ENCODE measurements around the gene PPP3R1.

PPP3R1 gene

GRCh38 chr2:68256093-68256450 is 3.7 kb upstream of the PPP3R1 start:
- no peak for DNase-seq

GRCh38 chr2:68253219-68254068 is 1.1 kb upstream of the PPP3R1 start:
- peak; percentile 52 for DNase-seq

- peak; percentile 40 for DNase-seq
Measured at GRCh38 chr2:68251855-68252399, 405 bp downstream of the PPP3R1 start.

GRCh38 chr2:68251187-68251854 is 1.0 kb downstream of the PPP3R1 start:
- DNase-seq = peak; percentile 82

GRCh38 chr2:68250652-68251186 is 1.6 kb downstream of the PPP3R1 start:
- DNase-seq = no peak

GRCh38 chr2:68250196-68250595 is 2.1 kb downstream of the PPP3R1 start:
- no peak for DNase-seq

- DNase-seq = no peak
Measured at GRCh38 chr2:68248806-68249205, 3.5 kb downstream of the PPP3R1 start.

GRCh38 chr2:68248361-68248760 is 4.0 kb downstream of the PPP3R1 start:
- DNase-seq = no peak

GRCh38 chr2:68246396-68246795 is 5.9 kb downstream of the PPP3R1 start:
- no peak for DNase-seq

- DNase-seq = no peak
Measured at GRCh38 chr2:68245672-68246071, 6.7 kb downstream of the PPP3R1 start.

GRCh38 chr2:68245066-68245465 is 7.3 kb downstream of the PPP3R1 start:
- DNase-seq = no peak

- DNase-seq = no peak
Measured at GRCh38 chr2:68244456-68244855, 7.9 kb downstream of the PPP3R1 start.

- DNase-seq = no peak
Measured at GRCh38 chr2:68241732-68242131, 10.6 kb downstream of the PPP3R1 start.

GRCh38 chr2:68240446-68240845 is 11.9 kb downstream of the PPP3R1 start:
- no peak for DNase-seq

- DNase-seq = no peak
Measured at GRCh38 chr2:68238955-68239822, 13.1 kb downstream of the PPP3R1 start.

- no peak for DNase-seq
Measured at GRCh38 chr2:68237976-68238580, 14.3 kb downstream of the PPP3R1 start.

- DNase-seq = no peak
Measured at GRCh38 chr2:68237404-68237803, 14.9 kb downstream of the PPP3R1 start.

- DNase-seq = no peak
Measured at GRCh38 chr2:68236876-68237275, 15.5 kb downstream of the PPP3R1 start.

- no peak for DNase-seq
Measured at GRCh38 chr2:68236103-68236734, 16.1 kb downstream of the PPP3R1 start.

GRCh38 chr2:68235090-68235489 is 17.2 kb downstream of the PPP3R1 start:
- no peak for DNase-seq

GRCh38 chr2:68234405-68234804 is 17.9 kb downstream of the PPP3R1 start:
- DNase-seq = no peak

GRCh38 chr2:68231061-68231372 is 21.3 kb downstream of the PPP3R1 start:
- no peak for DNase-seq
